Esophagus squamous epithelium (tissue), 4 donors: ENCODE results near the gene NRIP1.

Source experiments
- POLR2A ChIP-seq, 4 donors: fragments of 450-650 bp; IDR thresholded peaks; one replicate each; pipeline ENCODE4 v1.6.1; 2017; ENCODE audit warnings: antibody characterized with exemption in 4 of 4, mild to moderate bottlenecking in 4 of 4, moderate library complexity in 3 of 4
- TF ChIP-seq, protein P1 (sequence below), 6 experiments: fragments of 450-650 bp in 4 of 6; fragments of 200-600 bp in 2 of 6; sonication (generic) in 2 of 6; IDR thresholded peaks; one replicate each; pipeline ENCODE4 v1.5.1; 2016 to 2019; ENCODE audit warnings: antibody characterized with exemption in 6 of 6, mild to moderate bottlenecking in 4 of 6, moderate library complexity in 4 of 6

DNA sequence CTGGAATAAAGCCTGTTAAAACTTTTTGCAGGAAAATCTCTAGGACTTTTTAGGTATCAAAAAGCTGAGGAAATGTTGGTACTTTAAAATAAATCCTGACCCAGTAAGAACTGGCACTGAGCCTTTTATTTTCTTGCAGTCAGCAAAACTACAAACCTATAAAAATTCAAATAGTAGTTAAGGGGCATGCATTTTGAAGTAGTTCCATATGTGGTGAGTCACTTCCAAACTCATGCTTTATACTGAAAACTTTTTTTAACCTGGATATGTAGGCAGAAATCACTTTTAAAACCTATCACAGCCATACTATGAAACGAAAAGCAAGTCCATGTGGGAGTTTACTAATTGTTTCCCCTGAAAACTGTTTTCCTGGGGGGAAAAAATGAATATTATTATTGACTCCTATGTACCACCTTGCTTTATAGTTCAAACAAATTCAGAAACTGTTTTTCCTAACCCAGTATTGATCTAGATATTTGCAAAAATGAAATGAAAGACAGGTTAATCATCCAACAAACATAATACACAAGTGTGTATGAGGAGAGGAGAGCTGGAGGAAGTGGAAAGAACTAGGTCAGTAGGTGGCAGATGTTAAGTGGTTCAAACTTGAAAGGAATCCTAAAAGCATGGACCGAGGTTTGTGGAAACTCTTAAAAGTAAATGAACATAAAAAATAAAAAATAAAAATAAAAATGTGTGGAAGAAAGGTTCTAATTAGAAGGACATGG is 30.5 kb downstream of the NRIP1 start:
- TF ChIP-seq, protein P1, sequence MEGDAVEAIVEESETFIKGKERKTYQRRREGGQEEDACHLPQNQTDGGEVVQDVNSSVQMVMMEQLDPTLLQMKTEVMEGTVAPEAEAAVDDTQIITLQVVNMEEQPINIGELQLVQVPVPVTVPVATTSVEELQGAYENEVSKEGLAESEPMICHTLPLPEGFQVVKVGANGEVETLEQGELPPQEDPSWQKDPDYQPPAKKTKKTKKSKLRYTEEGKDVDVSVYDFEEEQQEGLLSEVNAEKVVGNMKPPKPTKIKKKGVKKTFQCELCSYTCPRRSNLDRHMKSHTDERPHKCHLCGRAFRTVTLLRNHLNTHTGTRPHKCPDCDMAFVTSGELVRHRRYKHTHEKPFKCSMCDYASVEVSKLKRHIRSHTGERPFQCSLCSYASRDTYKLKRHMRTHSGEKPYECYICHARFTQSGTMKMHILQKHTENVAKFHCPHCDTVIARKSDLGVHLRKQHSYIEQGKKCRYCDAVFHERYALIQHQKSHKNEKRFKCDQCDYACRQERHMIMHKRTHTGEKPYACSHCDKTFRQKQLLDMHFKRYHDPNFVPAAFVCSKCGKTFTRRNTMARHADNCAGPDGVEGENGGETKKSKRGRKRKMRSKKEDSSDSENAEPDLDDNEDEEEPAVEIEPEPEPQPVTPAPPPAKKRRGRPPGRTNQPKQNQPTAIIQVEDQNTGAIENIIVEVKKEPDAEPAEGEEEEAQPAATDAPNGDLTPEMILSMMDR (IDR thresholded peaks at IDR 0.05) = no peak
- no peak for TF ChIP-seq POLR2A (IDR thresholded peaks at IDR 0.05)
